Thyroid gland (tissue), 4 donors: ENCODE results near the gene CACNB3. TPM values are rescaled to one million over a fixed set of nuclear protein-coding genes. Genes with fewer than 3 reads are reported as not detected.
A peak's percentile ranks its signal among the peaks of the same experiment; 100 is the strongest.

ENCODE experiments used
- DNase-seq, 2 donors: peaks; one replicate each; pipeline ENCODE4 v3.0.0-alpha.2; 2019
- H3K27ac ChIP-seq, 3 donors: fragments of 200-600 bp; sonication (generic); 1 replicate in 2 of 3; 2 replicates in 1 of 3; pipeline ENCODE4 v1.5.1; 2016 to 2019; ENCODE audit warnings: mild to moderate bottlenecking in 1 of 3, moderate library complexity in 1 of 3
- H3K27me3 ChIP-seq: fragments of 200-600 bp; sonication (generic); one replicate; pipeline ENCODE4 v1.5.1; 2019
- H3K36me3 ChIP-seq, 2 donors: fragments of 200-600 bp; sonication (generic); one replicate each; pipeline ENCODE4 v1.5.1; 2016 to 2019
- H3K4me1 ChIP-seq, 2 donors: fragments of 200-600 bp; sonication (generic); one replicate each; pipeline ENCODE4 v1.5.1; 2017 to 2019
- H3K4me3 ChIP-seq, 3 donors: fragments of 200-600 bp; sonication (generic); replicated peaks in 1 of 3; 1 replicate in 2 of 3; 2 replicates in 1 of 3; pipeline ENCODE4 v1.5.1; 2016; ENCODE audit warnings: mild to moderate bottlenecking in 1 of 3
- H3K9me3 ChIP-seq: fragments of 200-600 bp; sonication (generic); one replicate; pipeline ENCODE4 v1.5.1; 2017
- POLR2A ChIP-seq, 2 donors: fragments of 450-650 bp; IDR thresholded peaks; one replicate each; pipeline ENCODE4 v1.6.1; 2017; ENCODE audit warnings: antibody characterized with exemption in 2 of 2, mild to moderate bottlenecking in 2 of 2, moderate library complexity in 1 of 2
- WGBS, 2 donors: methylation state at CpG; one replicate each; pipeline ENCODE4 v1.1.5; 2017; 5-methylcytosine and 5-hydroxymethylcytosine counted together
- intact Hi-C: fragments of 100-400 bp; cut with DNase I; formaldehyde crosslinking; loops from one replicate; pipeline ENCODE4 v1.15.1; 2023
- total RNA-seq, 4 donors: library from RNA; depleted of rRNA; stranded (reverse); fragments of >200 nt; gene quantifications; one replicate each; pipeline ENCODE4 v1.2.3, GENCODE V29; 2016
- TF ChIP-seq, protein P1 (sequence below), 6 experiments: fragments of 200-600 bp in 3 of 6; fragments of 450-650 bp in 3 of 6; sonication (generic) in 3 of 6; IDR thresholded peaks; one replicate each; pipeline ENCODE4 v1.5.1; 2016 to 2019; ENCODE audit warnings: antibody characterized with exemption in 6 of 6, mild to moderate bottlenecking in 2 of 6, inconsistent platforms in 1 of 6, moderate library complexity in 1 of 6

CACNB3 gene
- total RNA-seq, result 10 to 100 TPM in 3 of 4 donors, 1 to 10 TPM in 1; 7.1 to 16.4 (median 13.1) TPM

DNA sequence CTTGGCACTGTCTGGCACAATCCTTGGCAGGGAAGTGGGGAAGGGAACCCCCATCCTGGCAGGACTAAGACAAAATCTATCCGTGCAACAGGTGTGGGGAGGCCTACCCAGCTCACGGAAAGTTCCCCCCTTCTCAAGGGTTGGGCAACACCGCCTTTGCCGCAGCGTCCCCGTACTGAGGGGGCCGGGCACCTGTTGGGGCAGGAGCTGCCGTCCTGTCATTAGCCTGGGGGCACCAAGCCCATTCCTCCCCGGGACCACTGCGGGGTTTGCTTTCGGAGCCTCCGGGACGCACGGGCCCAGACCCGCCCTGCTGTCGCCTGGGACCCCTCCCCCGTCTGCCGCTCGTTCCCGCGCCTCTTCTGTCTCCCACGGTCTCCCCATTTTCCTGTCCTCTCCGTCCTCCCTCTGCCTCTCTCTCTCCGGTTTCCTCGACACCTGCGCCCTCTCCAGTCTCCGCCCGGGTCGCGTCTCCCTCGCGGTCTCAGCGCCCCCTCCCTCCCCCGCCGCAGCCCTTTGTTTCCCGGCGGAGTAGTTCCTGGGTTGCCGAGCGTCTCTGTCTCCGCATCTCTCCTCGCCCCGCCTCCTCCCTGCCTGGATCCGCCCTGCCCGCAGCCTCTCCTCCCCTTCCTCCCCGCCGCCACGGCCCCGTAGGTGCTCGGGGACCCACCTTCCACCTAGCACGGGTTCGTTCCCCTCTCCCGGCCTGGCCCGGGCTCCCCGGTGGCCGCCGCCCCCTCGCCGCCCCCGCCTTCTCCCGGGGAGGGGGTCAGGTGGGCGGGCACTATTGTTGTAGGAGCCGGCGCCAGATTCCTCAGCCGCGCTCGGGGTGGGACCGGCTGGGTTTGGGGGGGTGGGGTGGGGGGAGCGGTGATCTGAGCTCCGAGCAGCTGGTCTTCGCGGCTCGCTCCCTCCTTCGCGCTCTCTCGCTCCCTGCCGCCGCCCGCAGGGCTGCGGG is at the start of gene CACNB3:
Gene CACNB3 (plus strand): TSS at position 624 of the 958 bp plus-strand sequence. CDS start 434 bp downstream, outside the sequence.
- intact Hi-C loops, result no loop called here
- Histone ChIP-seq H3K9me3 (no peaks in the 10 kb centered on the region), H3K27me3 (no peaks in the 10 kb centered on the region), H3K4me1 (peaks cover 24 to 36% of the 10 kb centered on the region in 2 donors), H3K36me3 (no peaks in the 10 kb centered on the region), H3K4me3 (peak within 1 kb of the TSS; percentile 22 to 67 (median 66)), H3K27ac (no peak within 1 kb of the TSS)
- WGBS, 2 donors, result 1 to 3% methylated on average over 40 to 45 of the region's 79 CpGs
- DNase-seq, result peak; percentile 69 to 70
- TF ChIP-seq POLR2A (IDR thresholded peaks at IDR 0.05), result peak in 1 of 2 donors; percentile 15
- TF ChIP-seq, protein P1, sequence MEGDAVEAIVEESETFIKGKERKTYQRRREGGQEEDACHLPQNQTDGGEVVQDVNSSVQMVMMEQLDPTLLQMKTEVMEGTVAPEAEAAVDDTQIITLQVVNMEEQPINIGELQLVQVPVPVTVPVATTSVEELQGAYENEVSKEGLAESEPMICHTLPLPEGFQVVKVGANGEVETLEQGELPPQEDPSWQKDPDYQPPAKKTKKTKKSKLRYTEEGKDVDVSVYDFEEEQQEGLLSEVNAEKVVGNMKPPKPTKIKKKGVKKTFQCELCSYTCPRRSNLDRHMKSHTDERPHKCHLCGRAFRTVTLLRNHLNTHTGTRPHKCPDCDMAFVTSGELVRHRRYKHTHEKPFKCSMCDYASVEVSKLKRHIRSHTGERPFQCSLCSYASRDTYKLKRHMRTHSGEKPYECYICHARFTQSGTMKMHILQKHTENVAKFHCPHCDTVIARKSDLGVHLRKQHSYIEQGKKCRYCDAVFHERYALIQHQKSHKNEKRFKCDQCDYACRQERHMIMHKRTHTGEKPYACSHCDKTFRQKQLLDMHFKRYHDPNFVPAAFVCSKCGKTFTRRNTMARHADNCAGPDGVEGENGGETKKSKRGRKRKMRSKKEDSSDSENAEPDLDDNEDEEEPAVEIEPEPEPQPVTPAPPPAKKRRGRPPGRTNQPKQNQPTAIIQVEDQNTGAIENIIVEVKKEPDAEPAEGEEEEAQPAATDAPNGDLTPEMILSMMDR (IDR thresholded peaks at IDR 0.05), result no peak

DNA sequence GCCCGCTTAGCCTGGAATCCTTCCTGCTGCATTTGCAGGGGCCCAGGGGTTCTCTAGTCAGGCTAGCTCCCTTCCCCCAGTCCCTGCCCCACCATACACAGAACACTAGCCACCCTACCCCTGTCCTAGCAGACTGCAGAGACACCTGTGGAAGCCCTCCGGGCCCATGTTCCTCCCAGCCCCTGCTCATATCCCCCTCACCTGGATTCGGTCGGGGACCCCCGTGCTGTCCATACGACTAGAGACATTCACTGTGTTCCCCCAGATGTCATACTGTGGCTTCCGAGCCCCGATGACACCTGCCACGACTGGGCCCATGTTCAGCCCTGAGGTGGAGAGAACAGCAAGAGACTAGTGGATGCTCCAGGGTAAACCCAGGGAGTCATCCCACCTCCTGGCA is 49.6 kb upstream of the CACNB3 start:
- H3K4me1 ChIP-seq, result peaks cover 0 to 4% of the 10 kb centered on the region in 2 donors
- H3K9me3 ChIP-seq, result no peaks in the 10 kb centered on the region
- no peak overlapping the region for H3K27ac ChIP-seq
- intact Hi-C loops, result no loop called here
- no peak for TF ChIP-seq POLR2A (IDR thresholded peaks at IDR 0.05)
- TF ChIP-seq, protein P1 (IDR thresholded peaks at IDR 0.05), result no peak
- DNase-seq, result no peak
- no peaks in the 10 kb centered on the region for H3K27me3 ChIP-seq
- no peak overlapping the region for H3K4me3 ChIP-seq
- H3K36me3 ChIP-seq, result peaks cover 34 to 44% of the 10 kb centered on the region in 2 donors
- WGBS, 2 donors, result 89 to 95% methylated on average over 7 to 9 of the region's 9 CpGs

DNA sequence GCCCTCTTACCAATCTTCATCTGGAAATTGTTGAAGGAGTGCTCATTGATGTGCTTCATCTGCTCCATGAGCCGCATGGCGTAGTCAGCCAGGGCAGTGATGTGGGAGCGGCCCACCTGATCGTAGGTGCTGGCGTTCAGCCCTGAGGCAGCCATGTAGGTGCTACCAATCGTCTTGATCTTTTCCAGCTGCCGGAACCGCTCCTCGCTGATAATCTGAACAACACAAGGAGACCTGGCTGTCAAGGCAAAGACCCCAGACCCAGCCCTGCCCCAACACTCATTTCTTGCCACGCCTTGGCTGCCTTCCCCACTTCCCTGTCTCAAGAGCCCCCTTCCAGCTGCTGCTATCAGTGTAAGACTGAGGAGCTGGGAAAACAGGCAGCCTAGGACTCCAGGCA is 47.5 kb upstream of the CACNB3 start:
- Histone ChIP-seq H3K27me3 (no peaks in the 10 kb centered on the region), H3K9me3 (no peaks in the 10 kb centered on the region), H3K4me1 (peaks cover 0 to 4% of the 10 kb centered on the region in 2 donors), H3K27ac (no peak overlapping the region), H3K4me3 (no peak overlapping the region), H3K36me3 (peaks cover 52 to 62% of the 10 kb centered on the region in 2 donors)
- TF ChIP-seq, protein P1 (IDR thresholded peaks at IDR 0.05), result no peak
- no peak for TF ChIP-seq POLR2A (IDR thresholded peaks at IDR 0.05)
- 95 to 97% methylated on average over 10 of the region's 10 CpGs for WGBS, 2 donors
- DNase-seq, result no peak
- intact Hi-C loops, result no loop called here

GRCh38 chr12:48771588-48772112 is 46.6 kb upstream of the CACNB3 start:
- H3K36me3 ChIP-seq, result peaks cover 52 to 65% of the 10 kb centered on the region in 2 donors
- peaks cover 0 to 4% of the 10 kb centered on the region in 2 donors for H3K4me1 ChIP-seq
- no peak overlapping the region for H3K4me3 ChIP-seq
- no peak overlapping the region for H3K27ac ChIP-seq
- intact Hi-C loops, result no loop called here
- no peaks in the 10 kb centered on the region for H3K27me3 ChIP-seq
- WGBS, 2 donors, result 85 to 93% methylated on average over 13 of the region's 13 CpGs
- DNase-seq, result no peak
- TF ChIP-seq, protein P1 (IDR thresholded peaks at IDR 0.05), result no peak
- no peak for TF ChIP-seq POLR2A (IDR thresholded peaks at IDR 0.05)
- H3K9me3 ChIP-seq, result no peaks in the 10 kb centered on the region

GRCh38 chr12:48773686-48774085 is 44.6 kb upstream of the CACNB3 start:
- Histone ChIP-seq H3K4me3 (no peak overlapping the region), H3K9me3 (no peaks in the 10 kb centered on the region), H3K4me1 (peaks cover 0 to 3% of the 10 kb centered on the region in 2 donors), H3K27me3 (no peaks in the 10 kb centered on the region), H3K27ac (no peak overlapping the region), H3K36me3 (peaks cover 52 to 60% of the 10 kb centered on the region in 2 donors)
- no peak for DNase-seq
- 90 to 94% methylated on average over 5 of the region's 5 CpGs for WGBS, 2 donors
- TF ChIP-seq, protein P1 (IDR thresholded peaks at IDR 0.05), result no peak
- no peak for TF ChIP-seq POLR2A (IDR thresholded peaks at IDR 0.05)
- intact Hi-C loops, result no loop called here
